ENCODE measurements around the gene SND1.

Gene SND1

GRCh38 chr7:127922656-127923055 is 270.7 kb downstream of the SND1 start:
- H3F3A ChIP-seq (ENCODE audit: insufficient read depth, low read length) = no peaks in the 10 kb centered on the region
- no peaks in the 10 kb centered on the region for H3K36me3 ChIP-seq (ENCODE audit: insufficient read depth, low read length)
- no peak overlapping the region for H2AFZ ChIP-seq (ENCODE audit: low read length)
- H3K79me2 ChIP-seq (ENCODE audit: insufficient read depth, low read length) = no peaks in the 10 kb centered on the region
- H3K4me2 ChIP-seq (ENCODE audit: low read length) = no peak overlapping the region
- H3K9me2 ChIP-seq (ENCODE audit: low read depth, low read length) = no peaks in the 10 kb centered on the region
- peaks cover 10% of the 10 kb centered on the region for H3K4me1 ChIP-seq (ENCODE audit: insufficient read depth, low read length, severe bottlenecking)
- H3K9me3 ChIP-seq (ENCODE audit: low read length) = no peaks in the 10 kb centered on the region
- no peak overlapping the region for H3K27ac ChIP-seq (ENCODE audit: low read depth, low read length, poor library complexity, severe bottlenecking)
- TF ChIP-seq CTCF (IDR thresholded peaks at IDR 0.05; ENCODE audit: low read length) (no peak), EZH2 (IDR thresholded peaks at IDR 0.05; ENCODE audit: borderline replicate concordance, low read length) (no peak)
- H3K4me3 ChIP-seq (ENCODE audit: low read depth, low read length, poor library complexity, severe bottlenecking) = no peak overlapping the region
- no peaks in the 10 kb centered on the region for H4K20me1 ChIP-seq (ENCODE audit: insufficient read depth, low read length)
- no peak overlapping the region for H3K9ac ChIP-seq (ENCODE audit: low read length)
- no peaks in the 10 kb centered on the region for H3K27me3 ChIP-seq (ENCODE audit: insufficient read depth, low read length)

- H3K79me2 ChIP-seq (ENCODE audit: insufficient read depth, low read length) = no peaks in the 10 kb centered on the region
- H3K4me1 ChIP-seq (ENCODE audit: insufficient read depth, low read length, severe bottlenecking) = peaks cover 32% of the 10 kb centered on the region
- no peak overlapping the region for H3K4me3 ChIP-seq (ENCODE audit: low read depth, low read length, poor library complexity, severe bottlenecking)
- H3K4me2 ChIP-seq (ENCODE audit: low read length) = no peak overlapping the region
- peaks cover 10% of the 10 kb centered on the region; the same call in 1 of the 2 replicates for H3K36me3 ChIP-seq (ENCODE audit: insufficient read depth, low read length)
- H3K9me2 ChIP-seq (ENCODE audit: low read depth, low read length) = no peaks in the 10 kb centered on the region
- no peak overlapping the region for H2AFZ ChIP-seq (ENCODE audit: low read length)
- no peaks in the 10 kb centered on the region for H4K20me1 ChIP-seq (ENCODE audit: insufficient read depth, low read length)
- H3K9ac ChIP-seq (ENCODE audit: low read length) = no peak overlapping the region
- no peaks in the 10 kb centered on the region for H3K9me3 ChIP-seq (ENCODE audit: low read length)
- H3K27me3 ChIP-seq (ENCODE audit: insufficient read depth, low read length) = no peaks in the 10 kb centered on the region
- no peak for TF ChIP-seq EZH2 (IDR thresholded peaks at IDR 0.05; ENCODE audit: borderline replicate concordance, low read length)
- TF ChIP-seq CTCF (IDR thresholded peaks at IDR 0.05; ENCODE audit: low read length) = no peak
- no peak overlapping the region for H3K27ac ChIP-seq (ENCODE audit: low read depth, low read length, poor library complexity, severe bottlenecking)
- no peaks in the 10 kb centered on the region for H3F3A ChIP-seq (ENCODE audit: insufficient read depth, low read length)
Measured at GRCh38 chr7:127924874-127925273, 272.9 kb downstream of the SND1 start.

GRCh38 chr7:127927348-127927696 is 275.3 kb downstream of the SND1 start:
- Histone ChIP-seq H3K4me1 (ENCODE audit: insufficient read depth, low read length, severe bottlenecking) (peaks cover 42% of the 10 kb centered on the region), H4K20me1 (ENCODE audit: insufficient read depth, low read length) (no peaks in the 10 kb centered on the region), H3K27ac (ENCODE audit: low read depth, low read length, poor library complexity, severe bottlenecking) (no peak overlapping the region), H3K9me2 (ENCODE audit: low read depth, low read length) (no peaks in the 10 kb centered on the region), H3K4me2 (ENCODE audit: low read length) (no peak overlapping the region), H3K36me3 (ENCODE audit: insufficient read depth, low read length) (peaks cover 34% of the 10 kb centered on the region), H3K79me2 (ENCODE audit: insufficient read depth, low read length) (no peaks in the 10 kb centered on the region), H3F3A (ENCODE audit: insufficient read depth, low read length) (no peaks in the 10 kb centered on the region), H3K9ac (ENCODE audit: low read length) (no peak overlapping the region), H3K9me3 (ENCODE audit: low read length) (no peaks in the 10 kb centered on the region), H3K4me3 (ENCODE audit: low read depth, low read length, poor library complexity, severe bottlenecking) (no peak overlapping the region), H2AFZ (ENCODE audit: low read length) (no peak overlapping the region), H3K27me3 (ENCODE audit: insufficient read depth, low read length) (no peaks in the 10 kb centered on the region)
- TF ChIP-seq EZH2 (IDR thresholded peaks at IDR 0.05; ENCODE audit: borderline replicate concordance, low read length) (no peak), CTCF (IDR thresholded peaks at IDR 0.05; ENCODE audit: low read length) (no peak)

Data from OCI-LY1 (cell line).